Mammary epithelial cell (primary cell): ENCODE measurements around the gene LGR6.

Source experiments
- EZH2 ChIP-seq: IDR thresholded peaks from 2 replicates; pipeline ENCODE4 v1.6.1; 2012; ENCODE audit warnings: low read length, inconsistent platforms, borderline replicate concordance
- TF ChIP-seq, protein P1 (sequence below), 2 donors: IDR thresholded peaks in 1 of 2; conservative IDR thresholded peaks in 1 of 2; 2 replicates each; pipeline ENCODE4 v1.5.1; 2011 to 2012; ENCODE audit warnings: inconsistent platforms in 2 of 2, low read length in 2 of 2, mild to moderate bottlenecking in 2 of 2, control low read depth in 1 of 2, low read depth in 1 of 2; ENCODE audit not compliant: insufficient read depth in 1 of 2; ENCODE audit errors: extremely low read depth in 1 of 2

DNA sequence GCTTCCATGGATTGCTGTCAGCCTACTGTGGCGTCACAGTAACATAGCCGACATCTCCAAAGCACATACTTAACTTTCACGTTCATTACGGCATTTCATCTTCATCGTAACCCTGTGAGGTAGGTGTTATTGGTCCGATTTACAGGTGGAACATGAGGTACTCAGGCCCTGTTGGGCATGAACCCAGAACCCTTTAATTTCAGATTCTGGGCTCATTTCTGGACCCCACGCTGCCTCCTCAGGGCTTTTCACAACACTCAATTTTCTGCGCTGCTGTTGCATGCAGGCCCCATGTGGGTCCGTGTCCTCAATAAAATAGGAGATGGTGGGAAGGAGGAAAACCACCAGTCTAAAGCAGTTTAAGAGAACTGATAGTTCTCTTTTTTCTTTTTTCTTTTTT is 108.6 kb downstream of the LGR6 start:
- TF ChIP-seq, protein P1, sequence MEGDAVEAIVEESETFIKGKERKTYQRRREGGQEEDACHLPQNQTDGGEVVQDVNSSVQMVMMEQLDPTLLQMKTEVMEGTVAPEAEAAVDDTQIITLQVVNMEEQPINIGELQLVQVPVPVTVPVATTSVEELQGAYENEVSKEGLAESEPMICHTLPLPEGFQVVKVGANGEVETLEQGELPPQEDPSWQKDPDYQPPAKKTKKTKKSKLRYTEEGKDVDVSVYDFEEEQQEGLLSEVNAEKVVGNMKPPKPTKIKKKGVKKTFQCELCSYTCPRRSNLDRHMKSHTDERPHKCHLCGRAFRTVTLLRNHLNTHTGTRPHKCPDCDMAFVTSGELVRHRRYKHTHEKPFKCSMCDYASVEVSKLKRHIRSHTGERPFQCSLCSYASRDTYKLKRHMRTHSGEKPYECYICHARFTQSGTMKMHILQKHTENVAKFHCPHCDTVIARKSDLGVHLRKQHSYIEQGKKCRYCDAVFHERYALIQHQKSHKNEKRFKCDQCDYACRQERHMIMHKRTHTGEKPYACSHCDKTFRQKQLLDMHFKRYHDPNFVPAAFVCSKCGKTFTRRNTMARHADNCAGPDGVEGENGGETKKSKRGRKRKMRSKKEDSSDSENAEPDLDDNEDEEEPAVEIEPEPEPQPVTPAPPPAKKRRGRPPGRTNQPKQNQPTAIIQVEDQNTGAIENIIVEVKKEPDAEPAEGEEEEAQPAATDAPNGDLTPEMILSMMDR (conservative IDR thresholded peaks at IDR 0.05 in 1 of 2, IDR thresholded peaks at IDR 0.05 in 1 of 2; ENCODE audit: extremely low read depth in 1 of 2, insufficient read depth in 1 of 2, low read depth in 1 of 2, low read length in 2 of 2) = no peak
- TF ChIP-seq EZH2 = no peak
